Urothelium cell line (cell line): ENCODE results near the gene EEA1.

Experiments
- DNase-seq: peaks from one replicate; pipeline ENCODE4 v3.0.0; 2011; ENCODE audit warnings: low spot score, mixed read lengths
- FAIRE-seq: peaks from 2 replicates; lab custom pipeline; 2011; peaks lifted over from hg19 to GRCh38; lab: Jason Lieb, UNC

Gene EEA1

GRCh38 chr12:92897844-92898243 is 31.3 kb downstream of the EEA1 start:
- DNase-seq (no peak), FAIRE-seq (no peak)

GRCh38 chr12:92890601-92891106 is 38.4 kb downstream of the EEA1 start:
- FAIRE-seq: no peak
- DNase-seq: no peak

DNA sequence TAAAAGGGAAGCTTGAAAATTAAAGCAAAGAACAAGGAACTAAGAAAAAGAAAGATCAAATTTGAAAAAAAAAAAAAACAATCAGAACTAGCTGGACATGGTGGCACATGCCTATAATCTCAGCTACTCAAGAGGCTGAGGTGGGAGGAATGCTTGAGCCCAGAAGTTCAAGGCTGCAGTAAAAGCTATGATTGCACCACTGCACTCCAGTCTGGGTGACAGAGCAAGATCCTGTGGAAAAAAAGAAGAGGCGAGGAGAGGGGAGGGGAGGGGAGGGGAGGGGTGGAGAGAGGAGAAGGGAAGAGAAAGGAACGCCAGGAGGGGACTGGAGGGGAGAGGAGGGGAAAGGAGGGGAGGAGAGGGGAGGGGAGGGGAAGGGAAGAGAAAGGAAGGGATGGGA is 43.0 kb downstream of the EEA1 start:
- DNase-seq: no peak
- no peak for FAIRE-seq

DNA sequence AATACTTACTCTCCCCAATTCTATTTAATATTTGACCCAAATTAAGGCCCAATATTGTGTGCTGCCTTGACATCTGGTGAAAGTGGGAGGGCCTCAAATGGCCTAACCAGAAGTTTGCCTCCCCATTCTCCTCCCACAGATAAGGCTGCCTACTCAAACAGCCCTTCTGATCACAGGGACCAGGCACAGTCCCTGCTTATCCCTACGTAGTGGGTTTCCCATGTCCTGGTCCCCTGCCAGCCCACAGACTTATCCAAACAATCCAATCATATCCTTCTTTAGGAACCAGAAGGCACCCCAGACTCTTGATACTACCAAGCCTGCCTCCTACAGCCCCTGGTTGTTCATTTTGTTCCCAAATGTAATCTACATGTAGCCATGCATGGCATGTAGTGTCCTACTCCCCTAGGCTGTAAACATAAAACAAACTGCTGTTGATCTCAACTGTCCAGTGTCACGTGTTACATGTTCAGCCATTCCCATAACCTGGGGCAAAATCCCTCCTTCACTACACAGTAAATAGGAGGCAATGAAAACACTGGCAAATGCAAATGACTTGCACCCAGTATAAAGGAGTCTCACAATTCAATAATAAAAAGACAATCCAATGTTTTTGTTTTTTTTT is 49.3 kb downstream of the EEA1 start:
- DNase-seq: no peak
- FAIRE-seq: no peak

DNA sequence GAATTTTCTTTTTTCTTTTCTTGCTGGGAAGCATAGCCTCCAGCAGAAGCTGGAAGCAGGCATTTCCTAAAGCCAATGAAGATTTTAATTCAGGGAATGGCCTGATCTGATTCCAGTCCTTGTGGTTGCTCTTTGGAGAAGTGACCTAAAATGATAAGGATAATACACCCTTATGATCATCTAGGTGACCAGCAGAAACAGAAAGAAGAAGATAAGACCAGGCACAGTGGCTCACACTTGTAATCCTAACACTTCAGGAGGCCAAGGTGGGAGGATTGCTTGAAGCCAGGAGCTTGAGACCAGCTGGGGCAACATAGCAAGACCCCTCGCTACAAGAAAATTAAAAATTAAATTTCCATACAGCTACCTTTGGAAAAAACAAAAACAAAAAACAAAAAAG is 51.2 kb downstream of the EEA1 start:
- no peak for FAIRE-seq

DNA sequence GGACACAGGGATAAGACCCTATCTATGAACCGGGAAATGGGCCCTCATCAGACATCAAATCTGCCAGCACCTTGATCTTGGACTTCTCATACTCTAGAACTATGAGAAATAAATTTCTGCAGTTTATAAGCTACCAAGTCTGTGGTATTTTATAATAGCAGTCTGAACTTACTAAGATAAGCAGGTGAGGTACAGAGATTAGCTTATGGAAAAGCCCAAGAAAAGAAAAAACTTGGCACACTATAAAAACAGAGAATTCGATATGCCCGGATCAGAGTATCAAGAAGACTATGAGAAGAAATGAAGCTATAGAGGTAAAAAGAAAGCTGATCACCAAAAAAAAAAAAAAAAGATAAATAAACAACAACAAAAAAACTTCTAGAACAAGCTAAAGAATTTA is 52.6 kb downstream of the EEA1 start:
- FAIRE-seq (no peak), DNase-seq (no peak)

More for the DNA sequence above, 51.2 kb downstream of the EEA1 start:
- DNase-seq: no peak

DNA sequence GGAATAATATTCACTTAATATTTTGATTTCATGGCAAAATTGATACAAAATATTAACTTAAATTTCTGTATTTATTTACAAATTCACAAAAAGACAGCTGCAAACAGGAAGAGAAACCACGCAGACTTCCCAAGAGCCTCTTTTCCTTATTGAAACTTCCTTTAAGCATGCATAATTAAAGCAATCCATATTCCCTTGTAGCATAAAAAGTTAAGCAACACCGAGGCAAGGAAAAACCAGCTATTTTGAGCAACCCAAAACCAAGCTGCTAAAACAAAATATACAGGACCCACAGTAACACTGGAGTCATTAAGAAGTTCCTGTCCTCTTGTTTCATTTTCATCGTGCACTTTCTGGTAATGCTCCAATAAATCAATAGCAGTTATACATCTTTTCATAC is 58.0 kb downstream of the EEA1 start:
- DNase-seq: no peak
- no peak for FAIRE-seq

DNA sequence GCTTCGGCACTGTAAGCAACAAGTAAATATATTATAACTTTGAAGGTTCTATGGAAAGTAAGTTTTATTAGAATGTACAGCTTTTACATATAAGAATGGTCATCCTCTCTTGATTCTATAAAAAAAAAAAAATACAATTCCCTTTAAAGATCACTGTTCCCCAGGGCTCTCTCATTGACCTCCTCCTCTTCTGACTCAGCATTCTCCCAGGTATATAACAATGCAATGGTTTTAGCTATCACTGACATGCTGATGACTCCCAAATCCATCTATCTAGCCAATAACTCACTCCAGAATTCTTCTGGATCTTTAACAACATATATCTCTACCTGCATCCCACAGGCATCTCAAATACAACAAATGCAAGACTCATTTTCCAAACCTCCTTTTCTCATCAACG is 62.7 kb downstream of the EEA1 start:
- DNase-seq (no peak), FAIRE-seq (no peak)

DNA sequence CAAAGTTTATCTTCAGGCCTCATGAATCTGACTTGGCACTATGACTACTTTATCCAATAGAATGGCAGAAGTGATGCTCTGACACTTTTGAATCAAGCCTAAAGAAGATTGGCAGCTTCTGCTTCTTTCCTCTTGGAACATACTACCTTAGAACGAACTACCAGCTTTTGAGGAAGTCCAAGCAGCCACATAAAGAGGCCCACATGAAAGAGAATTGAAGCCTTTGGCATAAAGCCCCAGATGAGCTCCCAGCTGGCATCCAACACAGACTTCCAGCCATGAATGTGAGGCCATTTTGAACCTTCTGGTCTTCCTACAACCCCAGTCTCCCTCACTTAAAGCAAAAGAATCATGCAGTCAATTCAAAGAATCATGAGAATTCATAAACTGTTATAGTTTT is 65.8 kb downstream of the EEA1 start:
- no peak for DNase-seq
- no peak for FAIRE-seq

GRCh38 chr12:92861381-92861780 is 67.7 kb downstream of the EEA1 start:
- no peak for FAIRE-seq
- DNase-seq: no peak

- DNase-seq (no peak), FAIRE-seq (no peak)
These were observed 68.6 kb downstream of the EEA1 start for GRCh38 chr12:92860521-92860920.

DNA sequence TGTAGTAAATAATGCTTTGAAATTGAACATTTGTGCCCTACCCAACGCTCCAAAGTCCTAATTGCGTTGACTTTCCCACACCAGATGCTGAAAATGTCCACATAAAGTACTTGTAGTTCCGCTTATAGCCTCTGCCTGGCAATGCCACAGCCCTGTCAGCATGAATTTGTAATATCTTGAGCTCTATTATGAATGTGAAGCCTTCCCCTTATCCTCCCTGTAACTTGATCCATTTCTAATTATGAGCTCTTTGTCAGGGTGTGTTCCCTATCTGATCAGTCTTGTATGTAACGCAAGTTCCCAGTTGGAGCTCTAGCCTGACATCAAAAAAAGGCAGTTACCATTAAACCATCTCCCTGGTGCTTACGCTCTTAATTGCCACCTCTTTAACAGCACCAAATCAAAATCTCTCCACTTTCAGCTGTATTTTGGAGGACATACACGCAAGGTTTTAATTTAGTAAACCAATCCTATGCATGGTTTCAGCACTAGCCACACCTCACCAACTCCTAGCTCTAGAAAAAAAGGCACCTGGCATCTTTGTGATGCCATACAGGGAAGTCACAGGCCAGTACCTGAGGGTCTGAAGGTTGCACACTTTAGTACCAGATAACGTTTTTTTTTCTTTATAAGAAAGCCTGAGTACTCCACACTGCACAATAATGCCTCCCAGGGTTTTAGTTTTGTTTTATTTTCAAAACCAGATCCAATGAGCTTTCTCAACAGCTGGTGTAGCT is 69.3 kb downstream of the EEA1 start:
- FAIRE-seq (no peak), DNase-seq (no peak)

DNA sequence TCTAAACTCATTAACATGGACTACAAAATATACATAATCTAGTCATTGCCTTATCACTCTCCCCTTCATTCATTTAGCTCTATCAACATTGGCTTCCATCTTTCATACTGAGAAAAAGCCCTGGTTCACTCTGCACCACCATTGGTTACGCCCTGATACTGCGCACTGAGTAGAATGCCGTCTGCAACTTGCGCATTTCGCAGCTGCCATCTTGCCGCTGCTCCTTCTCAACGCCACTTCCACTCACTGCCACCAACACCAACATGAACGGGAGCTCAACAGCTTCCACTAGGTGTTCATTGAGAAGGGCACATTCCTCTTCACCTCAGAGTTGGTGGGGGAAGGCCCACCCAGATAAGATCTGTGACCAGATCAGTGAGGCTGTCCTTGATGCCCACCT is 71.3 kb downstream of the EEA1 start:
- no peak for DNase-seq
- no peak for FAIRE-seq

DNA sequence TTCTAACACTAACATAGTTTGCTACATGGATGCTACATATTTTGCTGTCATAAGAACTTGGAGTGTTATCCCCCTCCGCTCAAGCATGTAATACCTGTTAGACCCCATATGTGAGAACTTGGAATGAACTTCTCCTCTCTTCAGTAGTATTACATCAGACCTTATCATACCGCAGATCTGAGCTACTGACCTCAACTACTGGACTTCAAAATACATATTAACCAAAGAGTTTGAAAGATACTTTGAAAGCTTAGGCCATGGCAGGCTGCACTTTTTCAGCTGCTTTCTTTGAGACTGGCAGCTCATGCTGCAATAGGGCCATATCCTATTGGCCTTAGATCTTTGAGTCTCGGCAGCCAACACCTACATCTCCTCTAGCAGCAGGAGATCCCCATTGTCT is 74.8 kb downstream of the EEA1 start:
- FAIRE-seq: no peak

GRCh38 chr12:92848740-92849139 is 80.4 kb downstream of the EEA1 start:
- no peak for DNase-seq
- FAIRE-seq: no peak

More for the DNA sequence above, 74.8 kb downstream of the EEA1 start:
- DNase-seq: no peak

GRCh38 chr12:92847368-92847767 is 81.7 kb downstream of the EEA1 start:
- FAIRE-seq: no peak
- DNase-seq: no peak

- DNase-seq (no peak), FAIRE-seq (no peak)
These were observed 83.8 kb downstream of the EEA1 start for GRCh38 chr12:92845329-92845728.

- no peak for DNase-seq
- FAIRE-seq: no peak
These were observed 84.8 kb downstream of the EEA1 start for GRCh38 chr12:92844151-92844763.

GRCh38 chr12:92829686-92830282 is 99.3 kb downstream of the EEA1 start:
- DNase-seq (no peak), FAIRE-seq (no peak)

GRCh38 chr12:92828565-92828964 is 100.5 kb downstream of the EEA1 start:
- DNase-seq: no peak
- FAIRE-seq: no peak

GRCh38 chr12:92827836-92828431 is 101.2 kb downstream of the EEA1 start:
- no peak for FAIRE-seq
- peak; percentile 13 for DNase-seq
